ENCODE data around the gene GLI3.

GLI3 gene

GRCh38 chr7:42081671-42082070, 155.3 kb downstream of the GLI3 start:
- Histone ChIP-seq H3K4me3 (replicated peaks; ENCODE audit: low read depth, low read length) (no peak overlapping the region), H3K27me3 (replicated peaks; ENCODE audit: control insufficient read depth, insufficient read depth, low read length) (no peaks in the 10 kb centered on the region; the same call in 1 of the 2 replicates), H3K36me3 (ENCODE audit: control insufficient read depth, insufficient read depth, low read length) (no peaks in the 10 kb centered on the region)
- TF ChIP-seq CTCF (IDR thresholded peaks at IDR 0.05; ENCODE audit: insufficient read depth, low read length, poor library complexity, severe bottlenecking), result no peak
- no peak for DNase-seq (ENCODE audit: extremely low read depth, insufficient read length)

- no peak for TF ChIP-seq CTCF (IDR thresholded peaks at IDR 0.05; ENCODE audit: insufficient read depth, low read length, poor library complexity, severe bottlenecking)
- no peak for DNase-seq (ENCODE audit: extremely low read depth, insufficient read length)
- H3K4me3 ChIP-seq (replicated peaks; ENCODE audit: low read depth, low read length), result no peak overlapping the region
- no peaks in the 10 kb centered on the region; the same call in 1 of the 2 replicates for H3K27me3 ChIP-seq (replicated peaks; ENCODE audit: control insufficient read depth, insufficient read depth, low read length)
- H3K36me3 ChIP-seq (ENCODE audit: control insufficient read depth, insufficient read depth, low read length), result no peaks in the 10 kb centered on the region
Observed at GRCh38 chr7:42080841-42081586, 156.0 kb downstream of the GLI3 start.

- DNase-seq (ENCODE audit: extremely low read depth, insufficient read length), result no peak
- no peaks in the 10 kb centered on the region; the same call in 1 of the 2 replicates for H3K27me3 ChIP-seq (replicated peaks; ENCODE audit: control insufficient read depth, insufficient read depth, low read length)
- no peak for TF ChIP-seq CTCF (IDR thresholded peaks at IDR 0.05; ENCODE audit: insufficient read depth, low read length, poor library complexity, severe bottlenecking)
- H3K4me3 ChIP-seq (replicated peaks; ENCODE audit: low read depth, low read length), result no peak overlapping the region
- H3K36me3 ChIP-seq (ENCODE audit: control insufficient read depth, insufficient read depth, low read length), result no peaks in the 10 kb centered on the region
Observed at GRCh38 chr7:42077271-42078135, 159.5 kb downstream of the GLI3 start.

GRCh38 chr7:42076870-42077269, 160.1 kb downstream of the GLI3 start:
- TF ChIP-seq CTCF (IDR thresholded peaks at IDR 0.05; ENCODE audit: insufficient read depth, low read length, poor library complexity, severe bottlenecking), result no peak
- H3K4me3 ChIP-seq (replicated peaks; ENCODE audit: low read depth, low read length), result no peak overlapping the region
- no peaks in the 10 kb centered on the region for H3K36me3 ChIP-seq (ENCODE audit: control insufficient read depth, insufficient read depth, low read length)
- no peaks in the 10 kb centered on the region for H3K27me3 ChIP-seq (replicated peaks; ENCODE audit: control insufficient read depth, insufficient read depth, low read length)
- no peak for DNase-seq (ENCODE audit: extremely low read depth, insufficient read length)

GRCh38 chr7:42075418-42075817, 161.6 kb downstream of the GLI3 start:
- H3K36me3 ChIP-seq (ENCODE audit: control insufficient read depth, insufficient read depth, low read length), result no peaks in the 10 kb centered on the region
- DNase-seq (ENCODE audit: extremely low read depth, insufficient read length), result no peak
- no peaks in the 10 kb centered on the region for H3K27me3 ChIP-seq (replicated peaks; ENCODE audit: control insufficient read depth, insufficient read depth, low read length)
- no peak overlapping the region for H3K4me3 ChIP-seq (replicated peaks; ENCODE audit: low read depth, low read length)
- TF ChIP-seq CTCF (IDR thresholded peaks at IDR 0.05; ENCODE audit: insufficient read depth, low read length, poor library complexity, severe bottlenecking), result no peak

All from GM06990 (cell line).